Left lung (tissue), 10 donors: ENCODE measurements around the gene DDHD1. TPM values are rescaled to one million over a fixed set of nuclear protein-coding genes. Genes with fewer than 3 reads are reported as not detected.

Source experiments
- ATAC-seq: fragments of 200-7000 bp; cut with Tn5 transposase; one replicate; pipeline ENCODE4 v1.9.1; 2020; ENCODE audit warnings: moderate library complexity
- DNase-seq, 4 donors: peaks; one replicate each; pipeline ENCODE4 v3.0.0-alpha.2; 2013 to 2020
- H3K27ac ChIP-seq, 2 donors: fragments of 200-600 bp; sonication (generic) in 1 of 2; one replicate each; pipeline versions ENCODE4 v1.5.0 to v1.8.0; 2020 to 2021
- H3K27me3 ChIP-seq, 2 donors: fragments of 200-600 bp; sonication (generic) in 1 of 2; one replicate each; pipeline versions ENCODE4 v1.5.0 to v1.8.0; 2020 to 2021
- H3K36me3 ChIP-seq, 2 donors: fragments of 200-600 bp; sonication (generic) in 1 of 2; one replicate each; pipeline versions ENCODE4 v1.5.0 to v1.8.0; 2020 to 2021
- H3K4me1 ChIP-seq, 2 donors: fragments of 200-600 bp; one replicate each; pipeline ENCODE4 v1.8.0; 2021
- H3K4me3 ChIP-seq, 2 donors: fragments of 200-600 bp; sonication (generic) in 1 of 2; one replicate each; pipeline versions ENCODE4 v1.5.0 to v1.8.0; 2020 to 2021; ENCODE audit warnings: mild to moderate bottlenecking in 1 of 2
- H3K9me3 ChIP-seq, 2 donors: fragments of 200-600 bp; sonication (generic) in 1 of 2; one replicate each; pipeline versions ENCODE4 v1.5.0 to v1.8.0; 2020 to 2021
- intact Hi-C, 2 donors: fragments of 100-400 bp; cut with DNase I; formaldehyde crosslinking; loops; one replicate each; pipeline versions ENCODE4 v1.11.2 to v1.14.2; 2022
- polyA plus RNA-seq, 6 donors: library from polyadenylated mRNA; unstranded; fragments of 120-200 nt; gene quantifications; one replicate each; pipeline ENCODE4 v1.2.1, GENCODE V29; 2013; ENCODE audit not compliant: insufficient read length in 6 of 6
- total RNA-seq, 2 donors: library from RNA; stranded (reverse); fragmentation: NEBNext Ultra II Directional; extraction: Animal tissue kit (Norgen Biotek cat#: 25700); gene quantifications; one replicate each; pipeline ENCODE4 v1.2.1, GENCODE V29; 2021
- TF ChIP-seq, protein P1 (sequence below), 2 donors: fragments of 200-600 bp; sonication (generic) in 1 of 2; IDR thresholded peaks; one replicate each; pipeline versions ENCODE4 v1.5.0 to v1.8.0; 2021; ENCODE audit warnings: antibody characterized with exemption in 2 of 2
- donor health status: DM: no; HTN: yes; CAD: no.
- donor health status: DM: no; HTN: no; CAD: no.

Gene DDHD1
- total and polyA plus RNA-seq, 8 donors: 13.2 to 22.7 (median 21.1) TPM

DNA sequence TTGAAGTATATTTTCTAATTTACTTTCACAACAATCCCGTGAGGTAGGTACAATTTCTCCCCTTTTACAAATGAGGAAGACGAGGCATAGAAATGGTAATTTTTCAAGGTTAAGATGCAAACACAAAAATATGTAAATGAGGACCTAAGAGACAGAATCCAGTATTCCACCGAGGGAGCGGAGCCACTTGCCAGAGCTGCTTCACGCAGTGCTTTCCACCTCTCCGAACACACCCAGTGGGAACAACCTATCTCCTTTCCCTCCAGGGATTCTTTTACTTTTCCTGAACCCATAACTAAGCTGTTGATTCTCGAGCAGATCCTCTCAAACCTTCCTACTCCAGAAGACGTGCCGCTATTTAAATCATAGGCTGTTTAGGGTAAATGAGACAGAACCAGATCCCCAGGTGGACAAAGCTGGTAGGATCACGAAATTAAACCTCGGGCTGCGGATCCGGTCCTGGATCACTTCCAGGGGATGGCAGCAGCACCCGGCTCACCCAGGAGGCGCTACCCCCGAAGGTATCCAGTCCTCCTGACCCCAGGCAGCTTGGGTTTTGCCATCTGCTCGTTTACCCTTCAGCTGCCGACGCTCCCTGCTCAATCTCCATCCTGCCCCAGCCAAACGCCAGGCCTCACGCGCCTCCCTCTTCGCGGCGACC lies 1.5 kb downstream of the DDHD1 start:
- Histone ChIP-seq H3K4me3 (peak overlapping the region; percentile 73 to 83), H3K9me3 (no peaks in the 10 kb centered on the region), H3K4me1 (peaks cover 10 to 30% of the 10 kb centered on the region in 2 donors), H3K27ac (peak overlapping the region; percentile 91 to 92), H3K27me3 (no peaks in the 10 kb centered on the region), H3K36me3 (no peaks in the 10 kb centered on the region)
- peak in 3 of 4 donors; percentile 29 to 60 (median 49) for DNase-seq
- intact Hi-C loops: no loop called here
- TF ChIP-seq, protein P1, sequence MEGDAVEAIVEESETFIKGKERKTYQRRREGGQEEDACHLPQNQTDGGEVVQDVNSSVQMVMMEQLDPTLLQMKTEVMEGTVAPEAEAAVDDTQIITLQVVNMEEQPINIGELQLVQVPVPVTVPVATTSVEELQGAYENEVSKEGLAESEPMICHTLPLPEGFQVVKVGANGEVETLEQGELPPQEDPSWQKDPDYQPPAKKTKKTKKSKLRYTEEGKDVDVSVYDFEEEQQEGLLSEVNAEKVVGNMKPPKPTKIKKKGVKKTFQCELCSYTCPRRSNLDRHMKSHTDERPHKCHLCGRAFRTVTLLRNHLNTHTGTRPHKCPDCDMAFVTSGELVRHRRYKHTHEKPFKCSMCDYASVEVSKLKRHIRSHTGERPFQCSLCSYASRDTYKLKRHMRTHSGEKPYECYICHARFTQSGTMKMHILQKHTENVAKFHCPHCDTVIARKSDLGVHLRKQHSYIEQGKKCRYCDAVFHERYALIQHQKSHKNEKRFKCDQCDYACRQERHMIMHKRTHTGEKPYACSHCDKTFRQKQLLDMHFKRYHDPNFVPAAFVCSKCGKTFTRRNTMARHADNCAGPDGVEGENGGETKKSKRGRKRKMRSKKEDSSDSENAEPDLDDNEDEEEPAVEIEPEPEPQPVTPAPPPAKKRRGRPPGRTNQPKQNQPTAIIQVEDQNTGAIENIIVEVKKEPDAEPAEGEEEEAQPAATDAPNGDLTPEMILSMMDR (IDR thresholded peaks at IDR 0.05): peak in 1 of 2 donors; percentile 10
- ATAC-seq: peak; percentile 27

DNA sequence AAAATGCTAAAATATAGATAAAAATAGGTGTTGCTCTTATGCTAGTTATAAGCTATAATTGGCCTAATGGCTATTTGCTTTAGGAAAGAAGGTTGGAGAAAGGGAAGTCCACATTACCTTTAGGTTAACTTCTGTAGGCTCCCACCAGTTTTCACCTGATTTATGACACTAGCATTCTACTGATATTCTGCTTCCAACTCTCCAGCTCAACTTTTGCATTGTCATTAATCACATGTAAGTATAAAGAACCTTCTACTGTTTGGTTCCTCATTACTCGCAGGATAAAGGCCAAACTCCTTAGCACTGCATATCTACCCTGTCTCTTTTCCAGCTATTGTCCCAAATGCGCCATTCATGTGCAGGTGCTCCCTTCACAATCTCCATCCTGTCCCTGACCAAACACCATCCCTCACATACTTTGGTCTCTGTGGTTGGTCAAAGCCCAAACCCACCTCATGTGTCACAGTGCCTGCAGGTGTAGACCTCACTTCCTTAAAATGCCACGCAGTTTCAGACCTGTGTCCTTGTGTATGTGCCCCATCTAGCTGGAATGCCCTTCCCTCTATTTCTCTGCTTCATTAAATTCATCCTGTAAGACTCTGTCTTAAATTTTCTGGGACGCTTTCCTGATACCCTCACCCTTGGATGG lies 3.3 kb downstream of the DDHD1 start:
- H3K9me3 ChIP-seq: no peaks in the 10 kb centered on the region
- no peak overlapping the region for H3K4me3 ChIP-seq
- DNase-seq: no peak
- no peak overlapping the region for H3K27ac ChIP-seq
- TF ChIP-seq, protein P1 (IDR thresholded peaks at IDR 0.05): no peak
- ATAC-seq: no peak
- intact Hi-C loops: no loop called here
- no peaks in the 10 kb centered on the region for H3K27me3 ChIP-seq
- peaks cover 10 to 30% of the 10 kb centered on the region in 2 donors for H3K4me1 ChIP-seq
- H3K36me3 ChIP-seq: no peaks in the 10 kb centered on the region

DNA sequence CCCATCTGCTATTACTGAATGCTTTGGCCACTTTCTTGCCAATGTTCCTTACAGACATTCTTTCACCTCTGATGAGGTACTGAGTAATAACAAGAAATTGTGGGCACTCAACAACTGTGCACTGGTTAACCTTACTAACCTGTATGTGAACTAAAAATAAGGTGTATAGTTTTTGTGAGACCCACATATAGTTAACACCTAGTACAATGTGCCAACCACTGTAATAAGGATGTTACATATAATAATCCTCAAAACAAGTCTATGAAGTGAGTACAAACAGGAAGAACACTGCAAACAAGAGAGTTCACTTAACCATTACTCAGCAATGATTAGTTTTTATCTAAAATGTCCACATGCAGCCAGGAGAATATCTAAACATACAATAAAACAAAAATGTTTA lies 4.5 kb downstream of the DDHD1 start:
- TF ChIP-seq, protein P1 (IDR thresholded peaks at IDR 0.05): no peak
- no peak for ATAC-seq
- Histone ChIP-seq H3K9me3 (no peaks in the 10 kb centered on the region), H3K27ac (no peak overlapping the region), H3K4me1 (peaks cover 10 to 30% of the 10 kb centered on the region in 2 donors), H3K27me3 (no peaks in the 10 kb centered on the region), H3K4me3 (no peak overlapping the region), H3K36me3 (no peaks in the 10 kb centered on the region)
- intact Hi-C loops: no loop called here
- no peak for DNase-seq

DNA sequence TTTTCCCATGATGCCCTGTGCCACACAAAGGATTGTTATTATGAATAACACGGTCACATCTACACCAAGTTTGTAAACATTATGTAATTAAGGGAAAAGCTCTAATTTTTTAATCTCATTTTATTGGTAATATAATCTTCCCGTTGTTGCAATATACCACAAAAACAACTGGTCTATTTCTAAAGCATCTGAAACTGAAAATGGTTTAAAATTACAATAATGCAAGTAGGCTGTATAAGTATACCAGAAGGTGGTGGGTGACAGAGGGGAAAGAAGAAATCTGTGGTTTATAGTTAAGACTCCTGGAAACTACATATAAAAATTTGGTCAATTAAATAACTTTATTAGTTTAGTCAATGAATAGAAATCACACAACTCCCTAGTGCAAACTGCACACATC lies 5.2 kb downstream of the DDHD1 start:
- Histone ChIP-seq H3K27ac (no peak overlapping the region), H3K4me3 (no peak overlapping the region), H3K36me3 (no peaks in the 10 kb centered on the region), H3K27me3 (no peaks in the 10 kb centered on the region), H3K9me3 (no peaks in the 10 kb centered on the region), H3K4me1 (peaks cover 10 to 30% of the 10 kb centered on the region in 2 donors)
- intact Hi-C loops: no loop called here
- no peak for DNase-seq
- TF ChIP-seq, protein P1 (IDR thresholded peaks at IDR 0.05): no peak
- ATAC-seq: no peak

DNA sequence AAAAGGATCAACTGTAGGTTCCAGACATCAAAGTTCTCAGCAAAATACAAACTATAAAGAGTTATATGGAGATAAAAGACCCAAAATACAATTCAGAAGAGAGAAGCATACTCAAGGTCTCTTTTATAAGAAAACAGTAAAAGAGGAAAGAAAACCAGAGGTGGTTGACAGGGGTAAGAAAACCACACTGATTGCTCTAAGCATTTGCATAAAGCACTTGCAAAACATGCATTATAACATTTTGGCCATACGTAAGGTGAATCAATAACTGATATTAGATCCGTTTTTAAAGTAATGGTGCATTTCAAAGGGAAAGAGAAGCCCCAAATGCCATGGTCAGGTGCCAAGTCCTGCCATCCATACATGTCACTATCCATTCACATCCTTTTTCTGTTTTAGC lies 5.9 kb downstream of the DDHD1 start:
- ATAC-seq (no peak), DNase-seq (no peak)
- no peaks in the 10 kb centered on the region for H3K36me3 ChIP-seq
- H3K27ac ChIP-seq: no peak overlapping the region
- TF ChIP-seq, protein P1 (IDR thresholded peaks at IDR 0.05): no peak
- no peaks in the 10 kb centered on the region for H3K27me3 ChIP-seq
- H3K4me1 ChIP-seq: peaks cover 10 to 30% of the 10 kb centered on the region in 2 donors
- H3K9me3 ChIP-seq: no peaks in the 10 kb centered on the region
- no peak overlapping the region for H3K4me3 ChIP-seq
- intact Hi-C loops: no loop called here
